Adrenal gland (tissue), 5 donors: ENCODE data around the gene NOX4.

Experiments used
- POLR2A ChIP-seq, 2 donors: fragments of 450-650 bp; IDR thresholded peaks; one replicate each; pipeline ENCODE4 v1.6.1; 2017; ENCODE audit warnings: antibody characterized with exemption in 2 of 2, mild to moderate bottlenecking in 2 of 2, moderate library complexity in 1 of 2
- TF ChIP-seq, protein P1 (sequence below), 6 experiments: fragments of 450-650 bp in 4 of 6; fragments of 200-600 bp in 2 of 6; sonication (generic) in 1 of 6; IDR thresholded peaks; 1 replicate in 5 of 6; 2 replicates in 1 of 6; pipeline versions ENCODE4 v1.5.1 to v1.8.0; 2016 to 2021; ENCODE audit warnings: antibody characterized with exemption in 6 of 6, mild to moderate bottlenecking in 2 of 6, moderate library complexity in 1 of 6
- donor health status: DM: no; HTN: no; CAD: no.

DNA sequence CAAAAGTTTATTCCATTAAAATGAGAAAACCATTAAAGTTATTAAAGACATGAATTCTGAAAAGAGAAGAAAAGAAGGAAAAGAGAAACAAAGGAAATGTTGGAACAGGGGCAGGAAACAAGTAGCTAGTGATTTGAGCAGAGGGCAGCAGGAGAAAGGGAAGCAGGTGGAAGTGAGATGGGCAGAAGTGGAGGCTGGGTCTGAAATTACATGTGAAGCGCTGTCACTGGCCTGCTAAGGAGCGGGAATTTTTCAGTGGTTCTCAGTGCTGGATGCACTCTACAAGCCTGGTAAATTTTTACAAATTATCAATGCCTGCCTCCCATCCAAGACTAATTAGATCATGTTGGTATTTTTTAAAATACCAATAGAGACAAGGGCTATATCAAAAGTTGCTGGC is 48.4 kb downstream of the NOX4 start:
- TF ChIP-seq, protein P1, sequence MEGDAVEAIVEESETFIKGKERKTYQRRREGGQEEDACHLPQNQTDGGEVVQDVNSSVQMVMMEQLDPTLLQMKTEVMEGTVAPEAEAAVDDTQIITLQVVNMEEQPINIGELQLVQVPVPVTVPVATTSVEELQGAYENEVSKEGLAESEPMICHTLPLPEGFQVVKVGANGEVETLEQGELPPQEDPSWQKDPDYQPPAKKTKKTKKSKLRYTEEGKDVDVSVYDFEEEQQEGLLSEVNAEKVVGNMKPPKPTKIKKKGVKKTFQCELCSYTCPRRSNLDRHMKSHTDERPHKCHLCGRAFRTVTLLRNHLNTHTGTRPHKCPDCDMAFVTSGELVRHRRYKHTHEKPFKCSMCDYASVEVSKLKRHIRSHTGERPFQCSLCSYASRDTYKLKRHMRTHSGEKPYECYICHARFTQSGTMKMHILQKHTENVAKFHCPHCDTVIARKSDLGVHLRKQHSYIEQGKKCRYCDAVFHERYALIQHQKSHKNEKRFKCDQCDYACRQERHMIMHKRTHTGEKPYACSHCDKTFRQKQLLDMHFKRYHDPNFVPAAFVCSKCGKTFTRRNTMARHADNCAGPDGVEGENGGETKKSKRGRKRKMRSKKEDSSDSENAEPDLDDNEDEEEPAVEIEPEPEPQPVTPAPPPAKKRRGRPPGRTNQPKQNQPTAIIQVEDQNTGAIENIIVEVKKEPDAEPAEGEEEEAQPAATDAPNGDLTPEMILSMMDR (IDR thresholded peaks at IDR 0.05) = no peak
- TF ChIP-seq POLR2A (IDR thresholded peaks at IDR 0.05) = no peak
